Measurements from ENCODE around the gene OR2Z1. TPM values are rescaled to one million over a fixed set of nuclear protein-coding genes. Genes with fewer than 3 reads are reported as not detected.

Gene OR2Z1
- total and polyA plus RNA-seq, 2 experiments from 2014 or later: not detected

DNA sequence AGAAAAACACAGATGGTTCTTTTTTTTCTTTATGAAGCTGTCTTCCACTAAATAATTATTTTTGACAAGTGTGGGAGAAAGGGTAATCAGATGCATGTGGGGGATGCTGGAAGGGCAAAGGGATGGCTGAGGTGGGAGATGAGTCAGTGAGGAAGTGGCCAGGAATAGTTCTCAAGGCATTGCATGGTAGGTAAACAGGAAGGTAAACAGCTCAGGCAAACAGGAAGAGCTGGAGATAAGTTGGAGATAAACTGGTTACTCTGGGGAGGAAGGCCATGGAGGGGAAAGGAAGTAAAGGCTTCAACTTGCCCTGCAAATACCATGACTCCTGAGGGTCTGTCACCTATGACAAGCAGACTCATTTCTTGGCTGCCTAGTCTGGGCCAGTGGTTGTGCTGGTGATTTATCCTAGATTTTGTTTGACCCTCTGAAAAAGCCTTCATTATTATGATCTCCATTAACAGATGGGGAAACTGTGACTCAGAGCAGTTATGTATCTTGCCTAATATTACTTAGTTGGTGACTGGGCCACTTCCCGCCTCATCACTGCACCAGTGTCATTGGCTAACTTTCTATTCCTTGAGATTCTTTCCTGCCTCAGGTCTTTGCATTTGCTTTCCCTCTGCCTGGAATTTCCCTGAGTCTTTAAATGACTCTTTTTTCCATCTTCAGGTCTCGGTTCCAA is 39.9 kb upstream of the OR2Z1 start:
- H3K4me2 ChIP-seq: no peak overlapping the region
- no peaks in the 10 kb centered on the region for H3K4me1 ChIP-seq (ENCODE audit: insufficient read depth)
- no peaks in the 10 kb centered on the region for H3F3A ChIP-seq (replicated peaks; ENCODE audit: low read depth)
- H3K36me3 Mint-ChIP-seq (ENCODE audit: low read depth): peaks cover 51% of the 10 kb centered on the region
- no peak overlapping the region for H3K27ac ChIP-seq (ENCODE audit: low read depth)
- ATAC-seq (no peak), DNase-seq (ENCODE audit: low spot score) (no peak)
- no peaks in the 10 kb centered on the region for H4K20me1 ChIP-seq (replicated peaks; ENCODE audit: insufficient read depth)
- H3K27ac Mint-ChIP-seq: no peak overlapping the region
- H3K27me3 ChIP-seq (ENCODE audit: insufficient read depth): no peaks in the 10 kb centered on the region
- no peak for TF ChIP-seq STAT1 (IDR thresholded peaks at IDR 0.05; ENCODE audit: unreplicated experiment)
- TF ChIP-seq ZNF462 (CRISPR knock-in tag; IDR thresholded peaks at IDR 0.05): no peak
- TF ChIP-seq ZNF331 (CRISPR knock-in tag; IDR thresholded peaks at IDR 0.05; ENCODE audit: low read depth): no peak
- TF ChIP-seq JUNB (IDR thresholded peaks at IDR 0.05; ENCODE audit: unreplicated experiment): no peak
- no peak for TF ChIP-seq CREB1 (CRISPR knock-in tag; IDR thresholded peaks at IDR 0.05; ENCODE audit: low read depth)
- no peak for TF ChIP-seq REST (IDR thresholded peaks at IDR 0.05; ENCODE audit: unreplicated experiment)
- TF ChIP-seq, protein P1, sequence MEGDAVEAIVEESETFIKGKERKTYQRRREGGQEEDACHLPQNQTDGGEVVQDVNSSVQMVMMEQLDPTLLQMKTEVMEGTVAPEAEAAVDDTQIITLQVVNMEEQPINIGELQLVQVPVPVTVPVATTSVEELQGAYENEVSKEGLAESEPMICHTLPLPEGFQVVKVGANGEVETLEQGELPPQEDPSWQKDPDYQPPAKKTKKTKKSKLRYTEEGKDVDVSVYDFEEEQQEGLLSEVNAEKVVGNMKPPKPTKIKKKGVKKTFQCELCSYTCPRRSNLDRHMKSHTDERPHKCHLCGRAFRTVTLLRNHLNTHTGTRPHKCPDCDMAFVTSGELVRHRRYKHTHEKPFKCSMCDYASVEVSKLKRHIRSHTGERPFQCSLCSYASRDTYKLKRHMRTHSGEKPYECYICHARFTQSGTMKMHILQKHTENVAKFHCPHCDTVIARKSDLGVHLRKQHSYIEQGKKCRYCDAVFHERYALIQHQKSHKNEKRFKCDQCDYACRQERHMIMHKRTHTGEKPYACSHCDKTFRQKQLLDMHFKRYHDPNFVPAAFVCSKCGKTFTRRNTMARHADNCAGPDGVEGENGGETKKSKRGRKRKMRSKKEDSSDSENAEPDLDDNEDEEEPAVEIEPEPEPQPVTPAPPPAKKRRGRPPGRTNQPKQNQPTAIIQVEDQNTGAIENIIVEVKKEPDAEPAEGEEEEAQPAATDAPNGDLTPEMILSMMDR (conservative IDR thresholded peaks at IDR 0.05; ENCODE audit: low read depth in 2 of 2): no peak
- TF ChIP-seq EZH2 (IDR thresholded peaks at IDR 0.05; ENCODE audit: low read depth, unreplicated experiment): no peak
- TF ChIP-seq ZNF114 (CRISPR knock-in tag; IDR thresholded peaks at IDR 0.05): no peak
- no peak for TF ChIP-seq NANOG (IDR thresholded peaks at IDR 0.05; ENCODE audit: borderline replicate concordance)
- TF ChIP-seq ETS1 (IDR thresholded peaks at IDR 0.05): no peak
- no peak for TF ChIP-seq EZH2phosphoT487 (IDR thresholded peaks at IDR 0.05; ENCODE audit: unreplicated experiment)
- TF ChIP-seq POLR2AphosphoS5 (IDR thresholded peaks at IDR 0.05; ENCODE audit: low read depth): no peak
- H3K9me3 Mint-ChIP-seq: peaks cover 89% of the 10 kb centered on the region
- no peak overlapping the region for H3K4me3 Mint-ChIP-seq
- no peak overlapping the region for H2AFZ ChIP-seq
- no peaks in the 10 kb centered on the region for H3K4me1 Mint-ChIP-seq
- H3K36me3 ChIP-seq (ENCODE audit: insufficient read depth): no peaks in the 10 kb centered on the region
- no peak overlapping the region for H3K4me3 ChIP-seq
- H3K79me2 ChIP-seq (replicated peaks; ENCODE audit: insufficient read depth): no peaks in the 10 kb centered on the region
- peaks cover 8% of the 10 kb centered on the region for H3K27me3 Mint-ChIP-seq (ENCODE audit: insufficient read depth, low read depth, poor library complexity)
- H3K9me2 ChIP-seq (ENCODE audit: insufficient read depth): no peaks in the 10 kb centered on the region
